ENCODE results near the gene LRRIQ1.

LRRIQ1 gene, protein sequence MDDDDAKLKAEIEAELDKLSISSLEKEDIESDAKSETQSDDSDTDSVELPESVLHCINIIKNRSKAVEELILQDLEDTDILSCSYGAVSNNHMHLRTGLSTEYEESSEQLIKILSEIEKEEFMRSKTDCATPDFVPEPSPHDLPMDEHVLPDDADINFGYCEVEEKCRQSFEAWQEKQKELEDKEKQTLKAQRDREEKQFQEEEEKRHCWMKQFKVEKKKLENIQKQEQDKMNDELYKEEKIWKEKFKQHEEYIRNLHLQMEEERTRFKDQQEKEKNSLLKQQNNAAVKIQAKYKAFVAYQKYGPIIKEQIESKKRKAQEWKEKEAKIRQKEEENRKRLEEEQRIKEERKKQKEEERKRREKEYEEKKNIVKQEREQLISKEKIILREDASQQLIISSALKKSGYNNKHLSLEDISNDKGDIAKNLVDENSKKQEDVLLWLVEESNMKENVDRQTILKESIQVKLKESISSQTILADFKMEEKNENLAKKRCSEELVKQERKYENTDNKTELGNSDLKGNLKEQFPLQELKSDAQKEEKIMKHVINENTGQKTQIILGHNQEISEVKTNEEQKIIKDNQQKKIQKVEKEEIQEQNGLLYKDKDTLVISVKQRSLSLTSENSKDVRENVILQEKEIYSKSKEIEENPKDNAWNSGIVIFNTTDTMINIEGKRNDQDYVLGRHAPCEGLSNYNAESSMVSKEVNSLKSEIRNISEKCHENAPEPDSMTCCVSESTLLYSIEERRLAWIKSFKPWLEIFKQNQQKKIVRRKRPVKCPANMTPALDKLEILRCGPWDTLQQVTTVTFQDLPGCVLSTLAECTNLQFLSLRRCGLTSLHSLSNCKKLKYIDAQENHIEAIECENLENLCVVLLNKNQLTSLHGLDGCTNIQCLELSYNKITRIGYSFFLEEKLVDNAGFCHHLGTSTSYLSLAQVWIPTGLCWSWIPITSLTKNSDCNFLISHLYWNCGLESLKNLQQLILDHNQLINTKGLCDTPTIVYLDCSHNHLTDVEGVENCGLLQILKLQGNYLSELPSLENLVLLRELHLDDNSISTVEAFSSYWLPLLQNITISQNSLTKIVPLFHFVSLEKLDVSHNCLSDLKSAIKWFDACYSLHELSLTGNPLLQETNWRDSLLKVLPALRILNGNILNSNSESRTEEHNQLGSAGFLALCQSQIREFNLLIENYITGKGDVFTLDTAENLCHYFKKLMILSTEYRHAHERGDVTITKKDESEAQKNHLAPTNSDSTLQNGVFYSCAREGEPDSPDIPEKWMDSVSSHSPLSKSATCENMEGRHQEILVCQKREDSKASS (N-terminal part only)

DNA sequence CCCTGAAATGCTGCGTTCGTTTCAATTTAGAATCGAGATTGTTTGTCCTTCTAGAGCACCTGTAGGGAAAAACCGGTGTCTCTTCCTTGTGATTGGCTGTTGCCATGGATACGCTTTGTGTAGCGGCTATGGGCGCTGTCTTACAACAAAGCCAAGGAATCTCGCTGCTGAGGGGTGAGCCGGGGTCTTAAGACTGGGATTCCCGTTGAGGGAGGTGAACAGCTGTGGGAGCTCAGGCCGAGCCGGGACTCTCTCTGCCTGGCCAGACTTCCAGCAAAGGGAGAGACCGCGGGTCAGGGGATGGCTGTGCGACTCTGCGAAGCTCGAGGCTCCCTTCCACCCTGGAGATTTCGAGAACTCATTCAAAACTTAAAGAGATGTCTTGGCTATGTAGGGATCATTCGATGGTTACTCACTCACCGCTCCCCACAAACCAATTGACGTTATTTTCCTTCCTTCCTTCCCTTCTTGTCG, at the start of gene LRRIQ1, which contains the start of gene TSPAN19:
LRRIQ1 (plus strand) TSS at position 118 of the 474 bp plus-strand sequence. CDS start 1,826 bp downstream, outside the sequence.
TSPAN19 (minus strand) TSS at position 44 of the 474 bp plus-strand sequence. CDS start 6,331 bp downstream, outside the sequence.
- Histone ChIP-seq H3K9me3 (ENCODE audit: insufficient read depth, low read length) (no peaks in the 10 kb centered on the region), H3K4me1 (ENCODE audit: insufficient read depth, insufficient read length) (no peaks in the 10 kb centered on the region), H3K36me3 (ENCODE audit: insufficient read depth, insufficient read length, low read length) (no peaks in the 10 kb centered on the region), H3K27me3 (ENCODE audit: insufficient read depth, insufficient read length) (peaks cover 2% of the 10 kb centered on the region), H3K9ac (ENCODE audit: insufficient read length, low read depth) (peak within 1 kb of the TSS; percentile 72), H3K4me3 (ENCODE audit: insufficient read length, low read depth) (peak within 1 kb of the TSS; percentile 80)
- TF ChIP-seq SUZ12 (IDR thresholded peaks at IDR 0.05; ENCODE audit: extremely low read depth, insufficient read depth, insufficient read length): no peak
- no peak for TF ChIP-seq YY1 (IDR thresholded peaks at IDR 0.05; ENCODE audit: insufficient read depth, insufficient read length)
- no peak for TF ChIP-seq ZNF274 (IDR thresholded peaks at IDR 0.05; ENCODE audit: low read depth, low read length)
- DNase-seq (ENCODE audit: low read depth, low spot score): peak; percentile 97

DNA sequence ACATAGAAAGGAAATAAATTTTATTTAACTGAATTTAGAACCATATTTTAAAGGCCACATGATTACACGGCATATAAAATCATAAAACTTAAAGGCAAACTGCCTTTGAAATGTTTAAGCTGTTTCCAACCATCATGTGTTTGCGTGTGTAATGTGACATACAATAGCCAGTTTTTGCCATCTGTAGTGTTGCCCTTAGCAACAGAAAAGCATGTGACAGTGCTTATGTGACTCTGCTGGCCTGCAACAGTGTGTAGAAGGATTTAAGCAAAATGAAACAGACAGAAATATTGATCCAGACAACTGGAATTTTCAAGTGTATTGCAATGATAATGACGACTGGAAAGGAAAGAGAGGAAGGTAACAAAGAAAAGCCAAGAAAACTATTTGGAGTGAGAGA, 49.6 kb upstream of the LRRIQ1 start:
- no peaks in the 10 kb centered on the region for H3K36me3 ChIP-seq (ENCODE audit: insufficient read depth, insufficient read length, low read length)
- H3K9ac ChIP-seq (ENCODE audit: insufficient read length, low read depth): no peak overlapping the region
- no peaks in the 10 kb centered on the region for H3K9me3 ChIP-seq (ENCODE audit: insufficient read depth, low read length)
- no peaks in the 10 kb centered on the region for H3K27me3 ChIP-seq (ENCODE audit: insufficient read depth, insufficient read length)
- no peak for DNase-seq (ENCODE audit: low read depth, low spot score)
- no peak for TF ChIP-seq YY1 (IDR thresholded peaks at IDR 0.05; ENCODE audit: insufficient read depth, insufficient read length)
- no peak for TF ChIP-seq SUZ12 (IDR thresholded peaks at IDR 0.05; ENCODE audit: extremely low read depth, insufficient read depth, insufficient read length)
- no peak for TF ChIP-seq ZNF274 (IDR thresholded peaks at IDR 0.05; ENCODE audit: low read depth, low read length)
- H3K4me3 ChIP-seq (ENCODE audit: insufficient read length, low read depth): no peak overlapping the region
- H3K4me1 ChIP-seq (ENCODE audit: insufficient read depth, insufficient read length): no peaks in the 10 kb centered on the region

DNA sequence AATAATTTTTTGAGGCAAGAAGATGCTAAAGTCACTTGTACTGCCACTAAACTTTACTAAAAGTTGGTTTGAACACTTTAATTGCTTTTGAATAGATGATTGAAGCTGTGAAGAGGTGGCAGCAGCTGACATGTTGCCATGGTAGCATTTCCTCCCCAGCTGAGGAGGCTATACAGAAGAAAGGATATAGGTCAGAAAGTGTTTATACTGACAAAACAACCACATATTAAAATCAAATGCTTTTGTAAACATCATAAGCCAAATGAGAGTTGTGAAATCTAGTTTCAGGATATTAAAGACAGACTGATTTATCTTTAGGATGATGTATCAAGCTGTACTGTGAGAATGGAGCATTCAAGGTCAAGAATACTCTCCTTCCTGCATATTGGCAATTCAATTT, 41.7 kb upstream of the LRRIQ1 start:
- Histone ChIP-seq H3K27me3 (ENCODE audit: insufficient read depth, insufficient read length) (no peaks in the 10 kb centered on the region), H3K36me3 (ENCODE audit: insufficient read depth, insufficient read length, low read length) (no peaks in the 10 kb centered on the region), H3K9ac (ENCODE audit: insufficient read length, low read depth) (no peak overlapping the region), H3K4me3 (ENCODE audit: insufficient read length, low read depth) (no peak overlapping the region), H3K4me1 (ENCODE audit: insufficient read depth, insufficient read length) (no peaks in the 10 kb centered on the region), H3K9me3 (ENCODE audit: insufficient read depth, low read length) (no peaks in the 10 kb centered on the region)
- no peak for DNase-seq (ENCODE audit: low read depth, low spot score)
- no peak for TF ChIP-seq SUZ12 (IDR thresholded peaks at IDR 0.05; ENCODE audit: extremely low read depth, insufficient read depth, insufficient read length)
- TF ChIP-seq YY1 (IDR thresholded peaks at IDR 0.05; ENCODE audit: insufficient read depth, insufficient read length): no peak
- no peak for TF ChIP-seq ZNF274 (IDR thresholded peaks at IDR 0.05; ENCODE audit: low read depth, low read length)

DNA sequence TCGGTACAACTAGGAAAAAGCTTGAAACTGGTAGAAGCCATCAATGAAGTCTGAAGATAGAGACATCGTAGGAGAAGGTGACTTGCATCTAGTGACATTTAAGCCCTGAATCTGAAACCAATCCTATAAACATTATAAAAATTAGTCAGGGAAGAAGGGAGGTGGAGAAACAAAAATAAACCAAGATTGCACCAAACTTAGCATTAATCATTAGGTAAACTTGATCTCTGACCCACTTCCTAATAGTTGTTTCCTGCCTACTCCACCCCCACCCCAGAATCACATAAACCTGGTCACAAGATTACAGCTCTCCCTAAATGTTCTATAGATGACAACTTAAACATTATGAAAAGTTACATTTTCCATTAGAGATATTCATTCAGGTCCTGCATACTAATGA, 40.5 kb upstream of the LRRIQ1 start:
- Histone ChIP-seq H3K9ac (ENCODE audit: insufficient read length, low read depth) (no peak overlapping the region), H3K4me1 (ENCODE audit: insufficient read depth, insufficient read length) (no peaks in the 10 kb centered on the region), H3K9me3 (ENCODE audit: insufficient read depth, low read length) (no peaks in the 10 kb centered on the region), H3K27me3 (ENCODE audit: insufficient read depth, insufficient read length) (no peaks in the 10 kb centered on the region), H3K4me3 (ENCODE audit: insufficient read length, low read depth) (no peak overlapping the region), H3K36me3 (ENCODE audit: insufficient read depth, insufficient read length, low read length) (no peaks in the 10 kb centered on the region)
- DNase-seq (ENCODE audit: low read depth, low spot score): no peak
- no peak for TF ChIP-seq SUZ12 (IDR thresholded peaks at IDR 0.05; ENCODE audit: extremely low read depth, insufficient read depth, insufficient read length)
- TF ChIP-seq ZNF274 (IDR thresholded peaks at IDR 0.05; ENCODE audit: low read depth, low read length): no peak
- no peak for TF ChIP-seq YY1 (IDR thresholded peaks at IDR 0.05; ENCODE audit: insufficient read depth, insufficient read length)

DNA sequence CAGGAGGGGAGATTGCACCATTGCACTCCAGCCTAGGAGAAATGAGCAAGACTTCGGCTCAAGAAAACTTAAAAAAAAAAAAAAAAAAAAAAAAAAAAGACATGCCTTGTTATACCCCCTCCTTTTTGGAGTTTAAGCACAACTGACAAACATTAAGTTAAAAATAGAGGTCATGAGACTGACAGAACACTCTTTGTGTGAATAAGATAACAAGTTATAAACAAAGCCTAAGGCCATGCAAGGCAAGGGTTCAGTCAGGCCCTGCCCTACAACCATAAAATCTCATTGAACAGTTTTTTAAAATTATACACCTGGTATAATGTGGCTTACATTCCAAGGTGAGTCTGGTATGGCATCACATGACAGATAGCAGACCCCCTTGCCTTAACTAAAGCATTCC, 39.4 kb upstream of the LRRIQ1 start:
- Histone ChIP-seq H3K9me3 (ENCODE audit: insufficient read depth, low read length) (no peaks in the 10 kb centered on the region), H3K4me1 (ENCODE audit: insufficient read depth, insufficient read length) (no peaks in the 10 kb centered on the region), H3K4me3 (ENCODE audit: insufficient read length, low read depth) (no peak overlapping the region), H3K36me3 (ENCODE audit: insufficient read depth, insufficient read length, low read length) (no peaks in the 10 kb centered on the region), H3K27me3 (ENCODE audit: insufficient read depth, insufficient read length) (no peaks in the 10 kb centered on the region), H3K9ac (ENCODE audit: insufficient read length, low read depth) (no peak overlapping the region)
- no peak for DNase-seq (ENCODE audit: low read depth, low spot score)
- TF ChIP-seq YY1 (IDR thresholded peaks at IDR 0.05; ENCODE audit: insufficient read depth, insufficient read length) (no peak), ZNF274 (IDR thresholded peaks at IDR 0.05; ENCODE audit: low read depth, low read length) (no peak), SUZ12 (IDR thresholded peaks at IDR 0.05; ENCODE audit: extremely low read depth, insufficient read depth, insufficient read length) (no peak)

DNA sequence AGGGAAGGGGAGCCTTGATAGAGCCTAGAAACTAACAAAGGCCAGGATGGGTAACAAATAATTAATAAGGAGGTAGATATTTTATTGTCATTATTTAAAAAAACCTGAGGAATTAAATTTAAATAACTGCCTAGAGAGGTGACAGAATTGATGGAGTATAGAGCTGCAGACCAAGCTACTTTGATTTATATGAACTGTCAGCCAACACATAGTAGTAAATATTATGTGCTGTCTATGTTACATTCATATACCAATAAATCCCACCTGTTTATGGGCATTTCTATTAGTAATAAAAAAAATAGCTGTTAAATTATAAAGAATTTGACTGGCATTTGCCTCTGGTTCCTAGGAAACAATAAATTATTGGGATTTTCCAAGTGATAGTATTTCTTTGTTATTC, 37.8 kb upstream of the LRRIQ1 start:
- no peak overlapping the region for H3K4me3 ChIP-seq (ENCODE audit: insufficient read length, low read depth)
- H3K9ac ChIP-seq (ENCODE audit: insufficient read length, low read depth): no peak overlapping the region
- DNase-seq (ENCODE audit: low read depth, low spot score): no peak
- TF ChIP-seq ZNF274 (IDR thresholded peaks at IDR 0.05; ENCODE audit: low read depth, low read length) (no peak), SUZ12 (IDR thresholded peaks at IDR 0.05; ENCODE audit: extremely low read depth, insufficient read depth, insufficient read length) (no peak), YY1 (IDR thresholded peaks at IDR 0.05; ENCODE audit: insufficient read depth, insufficient read length) (no peak)
- no peaks in the 10 kb centered on the region for H3K9me3 ChIP-seq (ENCODE audit: insufficient read depth, low read length)
- H3K36me3 ChIP-seq (ENCODE audit: insufficient read depth, insufficient read length, low read length): no peaks in the 10 kb centered on the region
- H3K27me3 ChIP-seq (ENCODE audit: insufficient read depth, insufficient read length): no peaks in the 10 kb centered on the region
- H3K4me1 ChIP-seq (ENCODE audit: insufficient read depth, insufficient read length): no peaks in the 10 kb centered on the region

Data from NT2/D1 (cell line).